CD4-positive, alpha-beta T cell treated with Interleukin-2 at 100 ng/mL for 4 hours (primary cell): ENCODE results near the gene ACTG2.
A peak's percentile ranks its signal among the peaks of the same experiment; 100 is the strongest.
"Not testable (repeated sequence)": the region's sequence is repeated elsewhere in the genome, so short reads cannot be mapped to it uniquely, and the experiment has no call there.

Source experiments
- DNase-seq: peaks from one replicate; pipeline ENCODE4 v3.0.0-alpha.2; 2020; ENCODE audit warnings: low spot score

The ACTG2 gene

DNA sequence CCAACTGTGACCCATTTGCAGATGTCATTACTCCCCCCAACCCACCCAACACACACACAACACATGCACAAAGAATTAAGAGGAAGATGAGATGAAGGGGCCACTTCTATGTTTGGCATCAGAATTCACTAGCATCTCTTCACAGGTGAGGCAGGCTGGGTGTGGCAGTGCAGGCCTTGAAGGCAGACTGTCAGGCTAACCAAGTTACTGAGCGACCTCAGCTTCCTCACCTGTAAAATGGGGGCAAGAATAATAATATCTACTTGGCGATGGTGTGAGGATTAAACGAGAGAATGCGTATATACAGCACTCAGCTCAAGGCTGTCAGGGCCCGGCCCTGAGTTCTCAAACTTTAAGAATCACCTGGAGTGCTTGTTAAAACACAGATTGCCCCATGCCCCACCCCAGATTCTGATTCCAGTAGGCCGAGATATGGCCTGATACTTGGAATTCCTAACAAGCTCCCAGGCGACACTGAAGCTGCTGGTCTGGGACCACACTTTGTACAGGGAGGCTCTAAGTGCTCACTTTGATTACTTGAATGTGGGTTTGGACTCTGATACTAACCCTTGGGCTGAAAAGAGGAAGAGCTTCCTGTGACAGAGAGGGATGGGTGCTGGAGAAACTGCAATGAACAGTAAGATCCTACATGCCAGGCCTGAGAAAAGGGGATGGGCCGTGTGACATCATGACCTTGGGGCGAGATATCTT, 1.1 kb downstream of the ACTG2 start:
- no peak for DNase-seq

DNA sequence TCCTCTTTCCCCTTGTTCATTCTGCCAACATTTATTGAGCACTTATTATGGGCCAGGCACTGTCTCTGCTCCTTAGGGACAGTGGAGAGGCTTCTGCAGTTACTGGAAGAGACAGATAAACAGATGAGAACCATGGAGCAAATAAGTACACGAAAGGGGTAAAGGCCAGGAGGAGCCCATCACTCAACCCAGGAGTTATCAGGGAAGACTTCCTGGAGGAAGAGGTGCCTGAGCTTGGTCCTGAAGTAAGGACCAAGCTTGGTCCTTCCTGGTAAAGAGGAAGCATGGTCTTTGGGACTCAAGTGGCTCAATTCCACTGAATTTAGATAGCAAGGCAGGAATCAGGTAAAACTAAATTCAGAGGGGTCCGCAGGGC, 1.7 kb downstream of the ACTG2 start:
- no peak for DNase-seq

DNA sequence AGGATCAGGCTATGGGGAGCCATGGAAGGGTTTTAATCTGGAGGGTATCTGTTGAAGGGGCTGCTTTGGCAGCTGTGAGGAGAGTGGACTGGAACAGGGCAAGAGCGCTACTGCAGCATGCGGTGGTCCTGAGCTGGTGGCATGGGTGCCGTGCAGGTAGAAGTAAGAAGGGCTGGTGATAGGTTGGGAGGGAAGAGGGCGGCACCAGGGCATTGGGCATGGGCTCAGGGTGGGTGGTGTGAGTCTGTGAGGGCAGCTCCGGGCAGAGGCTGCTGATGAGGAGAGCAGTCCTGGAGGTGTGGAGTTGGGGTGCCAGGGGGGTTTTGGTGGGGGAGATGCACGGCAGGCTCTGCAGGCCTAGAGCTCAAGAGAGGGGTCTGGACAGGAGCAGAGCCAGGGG, 2.1 kb downstream of the ACTG2 start:
- no peak for DNase-seq

DNA sequence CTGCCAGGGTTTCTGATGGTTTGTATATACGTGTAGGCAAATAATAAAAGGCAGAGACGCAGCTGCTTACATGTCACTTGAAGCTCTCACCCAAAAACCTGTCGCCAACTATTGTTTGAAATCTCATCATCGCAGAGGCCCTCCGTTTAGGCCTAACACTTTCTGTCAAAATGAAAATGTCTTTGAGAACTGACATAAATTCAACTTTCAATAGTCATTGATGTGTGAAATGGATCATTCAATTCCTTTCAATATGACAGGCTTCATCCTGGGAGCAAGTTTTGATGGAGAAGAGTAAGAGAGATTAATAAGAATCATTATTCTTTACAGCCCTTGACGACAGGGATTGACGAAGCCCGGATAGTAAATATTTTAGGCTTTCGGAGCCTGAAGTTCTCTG, 2.7 kb downstream of the ACTG2 start:
- no peak for DNase-seq

DNA sequence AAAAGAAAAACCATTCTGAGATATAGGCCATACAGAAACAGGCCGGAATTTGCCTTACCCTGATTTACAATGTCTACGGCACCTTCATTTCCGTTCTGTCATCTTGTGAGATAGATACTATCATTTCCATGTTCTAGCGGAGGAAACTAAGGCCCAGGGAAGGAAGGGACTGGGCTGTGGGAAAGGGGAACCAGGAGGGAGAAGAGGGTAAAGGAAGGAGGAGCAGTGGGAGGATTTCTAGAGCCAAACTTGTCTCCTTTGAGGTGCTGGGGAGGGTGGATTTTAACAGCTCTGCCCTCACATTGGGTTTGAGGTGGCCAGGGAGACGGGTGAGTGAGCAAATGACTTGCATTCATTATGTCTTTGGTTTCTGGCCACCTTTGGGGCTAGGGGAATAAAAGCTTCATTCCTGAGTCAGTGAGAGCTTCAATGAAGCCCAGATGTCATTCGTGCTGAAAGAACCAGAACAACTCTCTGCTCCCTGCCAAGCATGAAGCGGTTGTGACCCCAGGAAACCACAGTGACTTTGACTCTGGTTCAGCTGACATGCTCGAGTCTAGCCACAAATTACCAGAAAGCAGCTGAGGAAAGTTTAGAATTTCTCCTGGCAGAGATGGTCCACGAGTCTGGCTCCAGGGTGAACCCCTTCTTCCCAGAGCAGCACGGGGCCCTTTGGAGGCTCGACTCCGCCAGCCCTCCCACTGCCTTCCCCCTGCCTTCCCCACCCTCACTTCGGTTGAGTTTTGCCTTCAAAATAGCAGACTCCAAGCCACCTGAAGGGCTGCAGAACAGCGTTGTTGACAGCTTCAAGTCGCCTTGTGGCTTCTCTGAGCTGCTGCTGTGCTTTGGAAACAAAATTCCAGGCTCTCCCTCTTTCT, 3.8 kb downstream of the ACTG2 start:
- peak; percentile 22 for DNase-seq

DNA sequence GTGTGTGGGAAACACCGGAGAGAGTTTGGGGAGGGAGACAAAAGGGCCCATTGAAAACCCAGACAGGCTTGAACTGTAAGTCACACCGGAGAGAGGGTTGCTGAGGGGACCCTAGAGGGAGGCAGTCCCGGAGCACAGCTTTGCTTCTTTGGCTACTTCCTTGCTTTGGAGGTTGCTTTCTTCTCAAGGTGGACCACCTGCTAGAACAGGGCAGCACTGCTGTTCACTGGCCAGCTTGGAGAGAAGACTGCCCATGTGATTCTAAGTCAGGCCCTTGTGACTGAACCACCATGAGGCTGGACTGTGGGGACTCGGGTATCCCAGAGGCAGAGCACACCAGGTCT, 4.4 kb downstream of the ACTG2 start:
- DNase-seq = no peak

DNA sequence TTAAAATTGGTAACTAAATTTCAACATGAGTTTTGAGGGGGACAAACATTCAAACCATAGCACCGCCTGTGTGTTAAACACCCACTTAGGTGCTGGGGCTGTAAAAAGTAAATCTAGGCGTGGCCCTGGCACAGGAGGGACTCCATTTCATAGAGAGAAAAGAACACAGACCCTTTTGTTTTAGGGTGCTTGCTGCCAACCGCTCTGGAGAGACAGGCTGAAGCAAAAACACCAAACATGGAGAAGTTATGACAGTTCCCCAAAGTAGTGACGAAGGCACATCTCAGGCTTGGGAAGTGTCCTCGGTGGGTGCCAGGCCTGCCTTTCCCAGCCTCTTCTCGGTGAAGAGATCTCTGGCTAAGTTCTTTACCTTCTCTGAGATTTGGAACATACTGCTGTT, 5.1 kb downstream of the ACTG2 start:
- no peak for DNase-seq

DNA sequence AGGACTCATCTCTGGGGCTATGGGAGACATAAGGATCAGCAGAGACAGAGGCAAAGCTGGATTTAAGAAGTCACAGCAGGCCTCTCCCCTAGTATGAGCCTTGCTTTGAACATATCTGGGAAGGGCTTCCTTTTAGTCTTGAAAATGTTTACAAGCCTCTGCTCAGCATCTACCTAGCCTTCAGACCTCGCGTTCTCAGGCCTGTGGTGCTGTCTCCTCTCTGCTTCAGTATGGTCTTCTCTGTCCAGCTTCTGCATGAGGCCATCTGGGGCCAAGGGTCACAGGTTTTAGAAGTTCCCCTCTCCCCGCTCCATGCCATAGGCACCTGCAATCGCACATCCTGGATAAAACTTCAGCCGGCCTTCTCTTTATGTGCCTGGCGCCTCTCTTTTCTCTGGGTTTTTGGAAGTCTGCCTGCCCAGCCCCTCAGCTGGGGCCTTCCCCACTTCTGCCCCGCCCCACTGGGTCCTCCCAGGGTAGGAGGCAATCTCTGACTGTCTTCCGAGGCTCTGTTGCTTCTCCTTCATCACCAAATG, 7.1 kb downstream of the ACTG2 start:
- DNase-seq = no peak

DNA sequence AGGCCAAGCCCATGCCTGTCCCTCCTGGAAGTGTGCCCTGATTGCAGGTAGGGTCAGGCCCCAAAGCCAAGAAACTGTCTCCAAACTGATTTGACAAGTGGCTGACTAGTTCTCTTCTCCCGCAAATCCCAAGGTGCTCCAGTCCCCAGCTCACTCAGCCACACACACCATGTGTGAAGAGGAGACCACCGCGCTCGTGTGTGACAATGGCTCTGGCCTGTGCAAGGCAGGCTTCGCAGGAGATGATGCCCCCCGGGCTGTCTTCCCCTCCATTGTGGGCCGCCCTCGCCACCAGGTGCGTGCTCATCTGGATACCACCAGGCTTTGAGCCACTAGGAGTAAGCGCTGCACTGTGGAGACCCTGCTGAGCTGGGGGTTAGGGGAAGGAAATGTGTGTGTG, 8.3 kb downstream of the ACTG2 start:
- DNase-seq = no peak

DNA sequence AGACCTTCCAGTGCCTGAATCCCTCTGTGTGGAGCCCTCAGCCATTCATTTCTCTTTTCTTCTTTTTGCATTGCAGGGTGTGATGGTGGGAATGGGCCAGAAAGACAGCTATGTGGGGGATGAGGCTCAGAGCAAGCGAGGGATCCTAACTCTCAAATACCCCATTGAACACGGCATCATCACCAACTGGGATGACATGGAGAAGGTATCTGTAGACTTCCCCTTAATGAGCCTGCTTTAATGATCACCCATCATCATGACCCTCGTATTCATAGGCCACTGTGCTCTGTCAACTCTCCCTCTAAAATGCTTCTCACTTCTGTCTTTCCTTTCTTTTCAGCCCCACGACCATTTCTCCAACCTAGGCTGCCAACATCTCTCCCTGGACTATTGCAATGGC, 9.5 kb downstream of the ACTG2 start:
- no peak for DNase-seq

DNA sequence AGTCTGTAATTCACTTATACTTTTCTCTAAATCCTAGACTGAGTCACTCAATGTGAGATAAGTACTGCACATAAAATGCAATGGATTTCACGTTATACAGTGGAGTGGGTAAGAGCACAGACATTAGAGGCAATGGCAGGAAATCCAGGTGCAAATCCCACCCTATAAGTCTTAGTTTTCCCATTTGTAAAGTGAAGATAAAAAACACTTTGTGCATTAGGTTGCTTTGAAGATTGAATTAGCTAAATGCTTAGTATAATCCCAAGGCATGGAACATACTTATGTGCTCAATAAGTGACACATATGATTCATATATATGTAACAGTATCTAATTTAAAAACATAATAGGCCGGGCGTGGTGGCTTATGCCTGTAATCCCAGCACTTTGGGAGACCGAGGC, 10.5 kb downstream of the ACTG2 start:
- DNase-seq = no peak

DNA sequence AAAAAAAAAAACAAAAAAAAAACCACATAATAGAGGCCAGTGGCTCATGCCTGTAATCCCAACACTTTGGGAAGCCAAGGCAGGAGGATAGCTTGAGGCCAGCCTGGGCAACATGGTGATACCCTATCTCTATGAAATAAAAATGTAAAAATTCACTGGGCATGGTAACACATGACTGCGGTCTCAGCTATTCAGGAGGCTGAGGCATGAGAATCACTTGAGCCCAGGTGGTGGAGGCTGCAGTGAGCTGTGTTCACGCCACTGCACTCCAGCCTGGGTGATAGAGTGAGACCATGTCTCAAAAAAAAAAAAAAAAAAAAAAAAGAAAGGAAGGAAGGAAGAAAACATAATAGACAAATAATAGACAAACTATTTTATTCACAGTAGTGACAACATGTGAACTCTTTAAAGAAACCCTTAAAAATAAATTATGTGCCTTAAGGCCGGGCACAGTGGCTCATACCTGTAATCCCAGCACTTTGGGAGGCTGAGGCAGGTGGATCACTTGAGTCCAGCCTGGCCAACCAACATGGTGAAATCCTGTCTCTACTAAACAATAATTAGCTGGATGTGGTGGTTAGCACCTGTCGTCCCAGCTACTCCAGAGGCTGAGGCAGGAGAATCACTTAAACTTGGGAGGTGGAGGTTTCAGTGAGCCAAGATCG, 11.3 kb downstream of the ACTG2 start:
- DNase-seq = not testable (repeated sequence)

DNA sequence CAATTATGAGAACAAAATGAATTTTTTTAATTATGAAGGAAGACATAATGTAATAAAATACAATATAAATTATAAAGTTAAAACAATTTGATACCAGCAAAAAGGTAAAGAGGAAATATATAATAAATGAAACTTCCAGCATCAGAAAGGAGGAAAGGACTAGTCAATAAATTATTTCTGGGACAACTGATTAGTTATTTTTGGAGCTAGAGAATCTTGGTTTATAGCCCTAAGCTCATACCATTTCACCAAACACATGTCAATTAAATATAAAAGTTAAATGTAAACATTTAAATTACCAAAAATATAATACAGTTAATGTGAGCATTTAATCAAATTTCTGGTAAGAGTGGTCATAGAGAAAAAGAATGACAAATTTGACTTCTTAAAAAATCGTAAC, 12.1 kb downstream of the ACTG2 start:
- DNase-seq = no peak

DNA sequence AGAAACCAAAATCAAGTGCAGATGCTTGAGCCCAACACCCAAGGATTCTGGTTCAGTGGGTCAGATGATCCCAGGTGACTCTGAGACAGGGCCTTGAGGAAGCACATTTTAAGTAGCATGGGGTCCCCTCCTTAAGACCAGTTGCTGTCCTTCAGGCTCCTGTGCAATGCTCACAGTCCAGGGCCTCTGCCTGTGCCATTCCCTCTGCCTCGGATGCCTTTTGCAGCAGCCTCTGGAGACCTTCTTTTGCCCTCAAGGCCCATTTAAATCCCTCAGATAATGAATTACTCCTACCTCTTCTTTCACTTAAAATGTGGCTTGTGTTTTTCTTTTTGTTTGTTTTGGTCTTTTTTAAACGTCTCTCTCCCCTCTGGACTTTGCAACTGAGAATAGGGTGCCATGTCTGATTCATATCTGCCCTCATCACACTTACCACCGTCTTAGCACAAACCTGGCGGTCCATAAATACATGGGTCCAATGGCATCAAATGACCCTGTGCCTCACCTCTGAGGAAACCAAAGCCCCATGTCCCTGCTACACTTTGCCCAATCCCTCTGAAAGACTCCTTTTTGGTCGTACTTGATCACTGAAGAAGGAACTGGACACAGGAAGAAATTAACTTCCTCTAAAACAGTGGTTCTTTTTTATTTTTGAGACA, 14.2 kb downstream of the ACTG2 start:
- no peak for DNase-seq

DNA sequence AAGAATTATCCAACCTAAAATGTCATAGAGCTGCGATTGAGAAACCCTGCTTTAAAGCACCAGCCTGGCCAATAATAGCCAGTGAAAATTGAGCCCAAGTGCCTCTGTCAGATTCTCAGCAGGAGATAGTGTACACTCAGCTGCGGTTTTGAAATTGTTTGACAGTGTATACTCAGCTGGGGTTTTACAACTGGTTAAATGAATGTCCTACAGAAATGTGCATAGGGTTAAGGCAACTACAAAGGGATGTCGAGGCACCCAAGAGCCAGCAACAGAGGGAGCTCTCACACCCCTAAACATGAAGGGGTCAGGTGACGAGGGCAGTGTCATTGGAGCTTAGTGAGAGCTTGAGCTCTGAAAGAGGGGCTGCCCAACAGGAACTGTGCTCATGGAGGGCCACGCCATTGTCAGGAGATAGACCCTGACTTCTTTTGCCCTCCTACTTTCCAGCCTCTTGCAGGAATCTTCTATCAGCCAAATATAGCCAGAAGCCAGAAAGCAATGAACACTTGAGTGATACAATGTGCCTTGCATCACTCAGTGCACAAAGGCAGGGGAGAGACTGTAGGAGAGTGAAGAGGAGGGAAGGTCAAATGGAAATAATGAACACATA, 15.1 kb downstream of the ACTG2 start:
- peak; percentile 64 for DNase-seq

DNA sequence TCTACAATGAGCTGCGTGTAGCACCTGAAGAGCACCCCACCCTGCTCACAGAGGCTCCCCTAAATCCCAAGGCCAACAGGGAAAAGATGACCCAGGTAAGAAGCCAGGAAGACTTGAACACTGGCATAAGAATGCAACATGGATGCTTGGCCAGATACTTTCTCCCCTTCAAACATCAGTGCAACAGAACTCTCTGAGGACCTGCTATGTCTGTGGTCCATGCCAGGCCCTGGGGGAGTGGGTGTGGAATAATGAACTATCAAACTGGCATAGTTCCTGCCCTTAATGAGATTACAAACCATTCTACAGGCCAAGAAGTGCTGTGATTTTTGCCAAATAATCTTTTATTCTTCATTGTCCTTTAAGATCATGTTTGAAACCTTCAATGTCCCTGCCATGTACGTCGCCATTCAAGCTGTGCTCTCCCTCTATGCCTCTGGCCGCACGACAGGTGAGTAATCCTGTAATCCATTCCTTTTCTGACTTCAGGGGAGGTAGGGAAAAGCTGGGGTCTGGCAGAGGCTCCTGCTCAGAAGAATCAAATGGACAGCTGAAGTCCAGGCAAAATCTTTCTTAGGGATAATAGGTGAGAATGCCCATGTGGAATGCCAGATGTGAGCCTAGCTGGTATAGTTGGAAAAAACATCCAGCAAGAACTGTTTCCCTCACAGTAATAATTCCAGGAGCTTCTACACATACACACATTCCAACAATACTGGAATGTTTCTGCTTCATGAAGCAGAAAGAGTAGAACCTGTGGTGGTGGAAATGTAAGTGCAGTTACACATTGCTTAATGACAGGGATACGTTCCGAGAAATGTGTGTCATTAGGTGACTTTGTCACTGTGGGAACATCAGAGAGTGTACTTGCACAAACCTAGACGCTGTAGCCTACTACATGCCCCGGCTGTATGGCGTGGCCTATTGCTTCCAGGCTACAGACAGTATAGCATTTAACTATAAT, 16.2 kb downstream of the ACTG2 start:
- DNase-seq = no peak

DNA sequence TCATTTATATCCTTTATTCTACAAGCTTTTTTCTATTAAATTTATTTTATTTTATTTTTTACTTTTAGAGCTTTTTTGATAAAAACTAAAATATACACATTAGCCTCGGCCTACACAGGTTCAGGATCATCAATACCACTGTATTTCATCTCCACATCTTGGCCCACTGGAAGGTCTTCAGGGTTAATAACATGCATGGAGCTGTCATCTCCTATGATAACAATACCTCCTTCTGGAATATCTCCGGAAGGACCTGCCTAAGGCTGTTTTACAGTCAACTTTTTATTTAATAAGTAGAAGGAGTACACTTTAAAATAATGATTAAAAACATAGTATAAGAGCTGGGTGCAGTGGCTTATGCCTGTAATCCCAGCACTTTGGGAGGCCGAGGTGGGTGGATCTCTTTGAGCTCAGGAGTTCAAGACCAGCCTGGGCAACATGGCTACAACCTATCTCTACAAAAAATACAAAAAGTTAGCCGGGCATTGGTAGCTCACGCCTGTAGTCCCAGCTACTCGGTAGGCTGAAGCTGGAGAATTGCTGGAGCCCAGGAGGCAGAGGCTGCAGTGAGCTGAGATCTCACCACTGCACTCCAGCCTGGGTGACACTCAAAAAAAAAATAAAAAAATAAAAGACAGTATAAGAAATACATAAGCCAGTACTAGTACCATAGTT, 18.2 kb downstream of the ACTG2 start:
- DNase-seq = no peak

DNA sequence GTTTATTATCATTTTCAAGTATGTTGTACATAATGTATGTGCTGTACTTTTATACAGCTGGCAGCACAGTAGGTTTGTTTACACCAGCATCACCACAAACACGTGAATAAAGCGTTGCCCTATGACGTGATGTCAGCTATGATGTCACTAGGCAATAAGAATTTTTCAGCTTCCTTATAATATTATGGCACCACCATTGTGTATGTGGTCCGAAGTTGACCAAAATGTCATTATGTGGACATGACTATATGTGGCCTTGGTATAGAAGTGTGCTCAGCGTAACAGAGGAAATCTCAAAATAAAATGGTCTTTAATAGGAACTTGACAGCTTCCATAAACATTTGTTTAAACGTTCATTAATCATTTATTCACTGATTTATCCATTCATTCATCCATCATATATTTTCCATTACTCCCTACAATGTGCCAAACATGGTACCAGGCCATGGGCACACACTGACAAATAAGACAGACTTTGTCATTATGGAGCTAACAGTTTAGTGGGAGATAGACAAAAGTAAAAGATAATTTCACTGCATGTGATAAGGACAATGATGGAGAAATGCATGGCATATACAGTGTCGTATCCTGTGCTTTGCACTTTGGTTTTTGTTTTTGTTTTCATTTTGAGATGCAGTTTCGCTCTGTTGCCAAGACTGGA, 18.9 kb downstream of the ACTG2 start:
- no peak for DNase-seq

DNA sequence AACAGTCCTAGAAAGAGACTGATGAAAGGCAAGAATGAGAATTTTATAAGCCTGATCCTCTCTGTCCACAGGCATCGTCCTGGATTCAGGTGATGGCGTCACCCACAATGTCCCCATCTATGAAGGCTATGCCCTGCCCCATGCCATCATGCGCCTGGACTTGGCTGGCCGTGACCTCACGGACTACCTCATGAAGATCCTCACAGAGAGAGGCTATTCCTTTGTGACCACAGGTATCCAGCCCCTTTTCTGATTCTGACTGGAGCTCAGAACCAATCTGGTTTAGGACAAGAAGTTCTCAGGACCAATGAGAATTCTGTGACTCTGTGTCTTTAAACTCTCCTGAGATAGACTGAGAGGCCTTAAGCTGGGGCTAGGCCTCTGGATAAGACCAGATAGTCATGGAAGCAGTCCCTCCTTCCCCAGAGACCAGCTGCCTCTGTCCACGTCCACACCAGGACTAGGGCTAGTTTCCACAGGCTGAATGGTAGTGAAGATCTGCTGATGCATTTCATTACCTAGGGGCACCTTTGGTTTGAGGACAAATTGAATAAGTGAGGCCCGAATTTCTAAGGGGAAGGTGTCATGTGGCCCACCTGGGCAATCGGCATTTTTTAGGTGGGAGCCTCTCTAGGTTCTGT, 20.7 kb downstream of the ACTG2 start:
- DNase-seq = no peak
